Measurements from ENCODE around the gene ALOX5AP. TPM values are rescaled to one million over a fixed set of nuclear protein-coding genes. Genes with fewer than 3 reads are reported as not detected.

ALOX5AP gene
- total RNA-seq, 4 donors from 2014 or later = 4.7 to 21.5 (median 12.7) TPM

DNA sequence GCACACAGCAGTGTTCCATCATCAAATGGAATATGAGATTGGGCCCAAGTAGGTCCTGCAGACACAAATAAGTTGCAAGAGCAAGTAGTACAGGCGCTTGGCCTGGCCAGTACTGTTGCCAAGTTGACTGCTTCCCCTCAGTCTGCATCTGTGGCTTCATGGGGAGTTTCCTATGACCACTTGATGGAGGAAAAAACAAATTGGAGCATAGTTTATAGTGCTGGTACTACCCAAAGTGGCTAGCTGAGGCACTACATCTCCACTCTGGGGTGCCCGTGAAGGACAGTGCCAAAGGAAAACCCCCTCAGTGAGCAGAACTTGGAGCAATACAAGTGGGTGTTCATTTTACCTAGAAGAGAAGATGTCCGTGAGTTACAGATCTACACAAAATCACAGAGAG is 10.6 kb upstream of the ALOX5AP start:
- no peak overlapping the region for H3K27ac ChIP-seq
- H3K4me1 ChIP-seq = no peaks in the 10 kb centered on the region
- intact Hi-C loops (cut with DNase I) = no loop called here
- H3K9me3 ChIP-seq = no peaks in the 10 kb centered on the region
- no peaks in the 10 kb centered on the region for H3K27me3 ChIP-seq
- WGBS, 2 donors = 86 to 93% methylated on average over 2 to 3 of the region's 3 CpGs
- DNase-seq = no peak
- no peaks in the 10 kb centered on the region for H3K36me3 ChIP-seq
- no peak overlapping the region for H3K4me3 ChIP-seq
- TF ChIP-seq POLR2A (IDR thresholded peaks at IDR 0.05) = no peak
- TF ChIP-seq, protein P1, sequence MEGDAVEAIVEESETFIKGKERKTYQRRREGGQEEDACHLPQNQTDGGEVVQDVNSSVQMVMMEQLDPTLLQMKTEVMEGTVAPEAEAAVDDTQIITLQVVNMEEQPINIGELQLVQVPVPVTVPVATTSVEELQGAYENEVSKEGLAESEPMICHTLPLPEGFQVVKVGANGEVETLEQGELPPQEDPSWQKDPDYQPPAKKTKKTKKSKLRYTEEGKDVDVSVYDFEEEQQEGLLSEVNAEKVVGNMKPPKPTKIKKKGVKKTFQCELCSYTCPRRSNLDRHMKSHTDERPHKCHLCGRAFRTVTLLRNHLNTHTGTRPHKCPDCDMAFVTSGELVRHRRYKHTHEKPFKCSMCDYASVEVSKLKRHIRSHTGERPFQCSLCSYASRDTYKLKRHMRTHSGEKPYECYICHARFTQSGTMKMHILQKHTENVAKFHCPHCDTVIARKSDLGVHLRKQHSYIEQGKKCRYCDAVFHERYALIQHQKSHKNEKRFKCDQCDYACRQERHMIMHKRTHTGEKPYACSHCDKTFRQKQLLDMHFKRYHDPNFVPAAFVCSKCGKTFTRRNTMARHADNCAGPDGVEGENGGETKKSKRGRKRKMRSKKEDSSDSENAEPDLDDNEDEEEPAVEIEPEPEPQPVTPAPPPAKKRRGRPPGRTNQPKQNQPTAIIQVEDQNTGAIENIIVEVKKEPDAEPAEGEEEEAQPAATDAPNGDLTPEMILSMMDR (IDR thresholded peaks at IDR 0.05) = no peak

DNA sequence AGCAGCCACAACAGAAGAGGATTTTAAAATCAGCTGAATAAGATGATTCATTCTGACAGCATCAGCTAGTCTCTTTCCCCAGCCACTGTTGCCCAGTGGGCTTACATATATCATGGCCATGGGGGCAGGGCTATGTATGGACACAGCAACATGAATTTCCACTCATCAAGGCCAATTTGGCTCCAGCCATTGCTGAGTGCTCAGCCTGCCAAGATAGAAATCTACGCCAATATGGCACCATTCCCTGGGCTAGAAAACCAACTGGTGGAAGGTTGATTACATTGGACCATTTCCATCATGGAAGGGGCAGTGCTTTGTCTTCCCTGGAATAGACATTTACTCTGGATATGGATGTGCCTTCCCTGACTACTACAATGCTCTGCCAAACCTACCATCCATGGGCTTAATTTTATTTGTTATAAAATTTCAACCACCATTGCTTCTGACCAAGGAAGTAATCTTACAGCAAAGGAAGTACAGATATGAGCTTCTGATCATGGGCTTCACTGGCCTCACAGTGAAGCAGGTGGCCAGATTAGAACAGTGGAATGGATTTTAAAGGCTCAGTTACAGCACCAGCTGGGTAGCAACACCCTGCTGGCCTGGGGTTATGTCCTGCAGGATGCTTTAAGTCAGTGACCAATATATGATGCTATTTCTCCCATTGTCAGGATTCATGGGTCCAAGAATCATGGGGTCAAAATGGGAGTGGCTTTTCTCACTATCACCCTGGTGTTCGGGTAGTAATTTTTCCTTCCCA is 9.8 kb upstream of the ALOX5AP start:
- no peak for DNase-seq
- no peak overlapping the region for H3K27ac ChIP-seq
- no peaks in the 10 kb centered on the region for H3K9me3 ChIP-seq
- no peaks in the 10 kb centered on the region for H3K4me1 ChIP-seq
- TF ChIP-seq POLR2A (IDR thresholded peaks at IDR 0.05) = no peak
- TF ChIP-seq, protein P1 (IDR thresholded peaks at IDR 0.05) = no peak
- H3K27me3 ChIP-seq = no peaks in the 10 kb centered on the region
- intact Hi-C loops (cut with DNase I) = no loop called here
- 78 to 79% methylated on average over 2 of the region's 2 CpGs for WGBS, 2 donors
- no peak overlapping the region for H3K4me3 ChIP-seq
- H3K36me3 ChIP-seq = no peaks in the 10 kb centered on the region

DNA sequence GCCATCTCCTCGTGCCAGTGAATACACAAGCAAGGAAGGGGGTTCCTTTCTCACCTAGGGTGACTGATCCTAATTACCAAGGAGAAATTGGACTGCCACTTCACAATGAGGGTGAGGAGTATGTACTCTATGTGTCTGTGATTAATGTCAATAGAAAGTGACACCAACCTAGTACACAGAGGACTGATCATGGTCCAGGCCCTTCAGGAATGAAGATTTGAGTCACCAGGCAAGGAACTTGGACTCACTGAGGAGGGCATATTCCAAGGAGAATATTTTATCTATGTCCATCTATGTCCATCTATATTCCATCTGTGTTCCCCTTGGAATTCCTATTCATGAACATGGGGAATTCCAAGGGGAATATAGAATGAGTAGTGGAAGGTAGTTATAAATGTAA is 9.2 kb upstream of the ALOX5AP start:
- H3K4me1 ChIP-seq = no peaks in the 10 kb centered on the region
- no peaks in the 10 kb centered on the region for H3K36me3 ChIP-seq
- H3K27ac ChIP-seq = no peak overlapping the region
- H3K4me3 ChIP-seq = no peak overlapping the region
- WGBS, 2 donors = no CpG with 5 or more reads among the region's 1 CpG
- TF ChIP-seq, protein P1 (IDR thresholded peaks at IDR 0.05) = no peak
- TF ChIP-seq POLR2A (IDR thresholded peaks at IDR 0.05) = no peak
- no peaks in the 10 kb centered on the region for H3K27me3 ChIP-seq
- intact Hi-C loops (cut with DNase I) = no loop called here
- DNase-seq = no peak
- no peaks in the 10 kb centered on the region for H3K9me3 ChIP-seq

DNA sequence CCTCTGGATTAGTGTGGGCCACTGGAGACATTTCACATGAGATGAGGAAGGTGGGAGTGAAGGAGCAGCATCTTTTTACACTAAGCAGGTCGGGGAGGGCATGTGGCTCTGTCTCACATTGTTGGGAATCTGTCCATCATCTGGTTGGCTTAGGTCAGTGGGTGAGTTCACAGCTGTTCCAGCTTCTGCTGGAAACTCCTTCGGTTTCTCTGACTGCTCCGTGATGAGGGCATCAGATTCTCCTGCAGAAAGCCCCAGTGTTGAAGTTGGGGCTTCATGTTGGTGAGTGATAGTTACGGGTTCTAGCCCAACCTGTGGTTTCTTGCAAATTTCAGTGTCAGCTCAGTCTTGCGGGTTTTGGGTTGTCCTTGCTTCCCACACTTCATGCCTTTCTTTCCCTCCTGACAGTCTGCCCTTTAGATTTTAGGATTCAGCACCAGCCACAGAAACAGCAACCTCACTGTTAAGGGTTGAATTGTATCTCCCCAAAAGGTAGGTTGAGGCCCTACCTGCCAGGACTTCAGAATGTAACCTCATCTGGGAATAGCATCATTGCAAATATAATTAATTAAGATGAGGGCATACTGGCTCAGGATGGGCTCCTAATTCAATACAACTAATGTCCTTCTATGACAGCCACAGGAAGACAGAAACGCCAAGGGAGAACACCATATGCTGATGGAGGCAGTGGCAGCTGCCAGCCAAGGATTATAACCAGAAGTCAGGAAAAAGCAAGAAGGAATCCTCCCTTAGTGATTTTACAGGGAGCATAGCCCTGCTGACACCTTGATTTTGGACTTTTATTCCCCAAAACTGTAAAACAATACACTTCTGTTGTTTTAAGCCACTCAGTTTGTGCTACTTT is 7.6 kb upstream of the ALOX5AP start:
- intact Hi-C loops (cut with DNase I) = no loop called here
- H3K9me3 ChIP-seq = no peaks in the 10 kb centered on the region
- H3K27ac ChIP-seq = no peak overlapping the region
- 93 to 94% methylated on average over 6 of the region's 6 CpGs for WGBS, 2 donors
- no peak overlapping the region for H3K4me3 ChIP-seq
- no peak for TF ChIP-seq POLR2A (IDR thresholded peaks at IDR 0.05)
- TF ChIP-seq, protein P1 (IDR thresholded peaks at IDR 0.05) = no peak
- H3K4me1 ChIP-seq = no peaks in the 10 kb centered on the region
- H3K36me3 ChIP-seq = no peaks in the 10 kb centered on the region
- no peak for DNase-seq
- no peaks in the 10 kb centered on the region for H3K27me3 ChIP-seq

DNA sequence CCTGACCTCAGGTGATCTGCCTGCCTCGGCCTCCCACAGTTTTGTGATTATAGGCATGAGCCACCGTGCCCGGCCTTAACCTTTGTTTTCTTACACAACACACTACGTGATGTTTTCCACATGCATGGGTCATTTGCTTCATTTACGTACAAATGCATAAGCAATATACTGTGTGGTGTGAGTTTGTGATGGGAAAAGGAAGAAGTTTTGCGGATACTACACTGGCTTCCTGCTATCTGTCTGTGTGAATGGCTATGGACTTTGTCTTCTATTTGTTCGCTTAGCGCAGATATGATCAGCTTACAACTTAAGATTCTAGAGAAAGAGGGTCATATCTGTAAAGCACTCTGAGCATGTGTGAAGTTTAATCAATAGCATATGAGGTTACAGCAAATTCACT is 5.5 kb upstream of the ALOX5AP start:
- no peak for DNase-seq
- Histone ChIP-seq H3K9me3 (no peaks in the 10 kb centered on the region), H3K27ac (no peak overlapping the region), H3K4me3 (no peak overlapping the region), H3K36me3 (no peaks in the 10 kb centered on the region), H3K27me3 (no peaks in the 10 kb centered on the region), H3K4me1 (no peaks in the 10 kb centered on the region)
- intact Hi-C loops (cut with DNase I) = no loop called here
- WGBS, 2 donors = 77 to 94% methylated on average over 8 of the region's 8 CpGs
- TF ChIP-seq, protein P1 (IDR thresholded peaks at IDR 0.05) = no peak
- no peak for TF ChIP-seq POLR2A (IDR thresholded peaks at IDR 0.05)
